Mesodermal cell (in vitro differentiated cells): ENCODE data around the gene PLXNC1.
A peak's percentile ranks its signal among the peaks of the same experiment; 100 is the strongest.

Experiments
- H3K27ac ChIP-seq: 2 replicates; pipeline ENCODE4 v1.7.0; 2013; ENCODE audit warnings: mild to moderate bottlenecking, low read depth, low read length, moderate library complexity; ENCODE audit not compliant: severe bottlenecking
- H3K36me3 ChIP-seq: 2 replicates; pipeline ENCODE4 v1.7.1; 2013; ENCODE audit warnings: mild to moderate bottlenecking, low read length, moderate library complexity; ENCODE audit not compliant: control insufficient read depth, insufficient read depth
- H3K4me1 ChIP-seq: one replicate; pipeline ENCODE4 v1.7.1; 2013; ENCODE audit warnings: mild to moderate bottlenecking, low read length; ENCODE audit not compliant: insufficient read depth, control insufficient read depth, poor library complexity, severe bottlenecking
- H3K4me3 ChIP-seq: 2 replicates; pipeline ENCODE4 v1.7.0; 2013; ENCODE audit warnings: low read length, control low read depth, mild to moderate bottlenecking; ENCODE audit not compliant: insufficient read depth, poor library complexity, severe bottlenecking; ENCODE audit errors: extremely low read depth
- H3K9me3 ChIP-seq: 2 replicates; pipeline ENCODE4 v1.7.1; 2013; ENCODE audit warnings: mild to moderate bottlenecking, low read length, moderate library complexity; ENCODE audit not compliant: control insufficient read depth
- WGBS, 2 experiments: methylation state at CpG; one replicate each; pipeline ENCODE4 v1.1.5; 2013; ENCODE audit warnings: missing lambda C conversion rate in 2 of 2; ENCODE audit not compliant: insufficient coverage in 2 of 2; 5-methylcytosine and 5-hydroxymethylcytosine counted together

PLXNC1 gene

GRCh38 chr12:94146166-94146936 is 2.0 kb upstream of the PLXNC1 start:
- 83 to 91% methylated on average over 6 of the region's 9 CpGs for WGBS, 2 experiments
- Histone ChIP-seq H3K9me3 (no peaks in the 10 kb centered on the region), H3K4me3 (no peak overlapping the region), H3K36me3 (no peaks in the 10 kb centered on the region), H3K27ac (no peak overlapping the region), H3K4me1 (no peaks in the 10 kb centered on the region)

GRCh38 chr12:94147387-94147990 is 888 bp upstream of the PLXNC1 start:
- Histone ChIP-seq H3K36me3 (no peaks in the 10 kb centered on the region), H3K9me3 (no peaks in the 10 kb centered on the region), H3K4me1 (peaks cover 7% of the 10 kb centered on the region), H3K4me3 (peak overlapping the region; percentile 48), H3K27ac (no peak overlapping the region)
- whole genome bisulfite sequencing, 2 experiments, result 51 to 69% methylated on average over 8 to 9 of the region's 13 CpGs

- Histone ChIP-seq H3K4me3 (peak overlapping the region; percentile 48), H3K27ac (no peak overlapping the region), H3K36me3 (no peaks in the 10 kb centered on the region), H3K4me1 (peaks cover 13% of the 10 kb centered on the region), H3K9me3 (no peaks in the 10 kb centered on the region)
- WGBS, 2 experiments, result 0% methylated on average over 23 to 55 of the region's 62 CpGs
Measured at GRCh38 chr12:94148739-94149118, 352 bp downstream of the PLXNC1 start.

- peaks cover 13% of the 10 kb centered on the region for H3K4me1 ChIP-seq
- H3K27ac ChIP-seq, result no peak overlapping the region
- H3K4me3 ChIP-seq, result peak overlapping the region; percentile 48
- H3K9me3 ChIP-seq, result no peaks in the 10 kb centered on the region
- 3% methylated on average over 57 to 71 of the region's 76 CpGs for WGBS, 2 experiments
- H3K36me3 ChIP-seq, result no peaks in the 10 kb centered on the region
Measured at GRCh38 chr12:94149119-94149780, 873 bp downstream of the PLXNC1 start.

GRCh38 chr12:94149781-94150239 is 1.4 kb downstream of the PLXNC1 start:
- H3K4me3 ChIP-seq, result peak overlapping the region; percentile 48

GRCh38 chr12:94150240-94151121 is 2.1 kb downstream of the PLXNC1 start:
- Histone ChIP-seq H3K4me1 (peaks cover 13% of the 10 kb centered on the region), H3K36me3 (no peaks in the 10 kb centered on the region), H3K4me3 (peak overlapping the region; percentile 48), H3K9me3 (no peaks in the 10 kb centered on the region), H3K27ac (no peak overlapping the region)
- 8 to 17% methylated on average over 26 to 31 of the region's 33 CpGs for WGBS, 2 experiments

More at GRCh38 chr12:94149781-94150239, 1.4 kb downstream of the PLXNC1 start:
- WGBS, 2 experiments, result 1 to 3% methylated on average over 27 to 32 of the region's 49 CpGs
- no peak overlapping the region for H3K27ac ChIP-seq
- no peaks in the 10 kb centered on the region for H3K9me3 ChIP-seq
- H3K4me1 ChIP-seq, result peaks cover 13% of the 10 kb centered on the region
- no peaks in the 10 kb centered on the region for H3K36me3 ChIP-seq

- Histone ChIP-seq H3K4me3 (peak overlapping the region; percentile 48), H3K9me3 (no peaks in the 10 kb centered on the region), H3K36me3 (no peaks in the 10 kb centered on the region), H3K4me1 (peaks cover 13% of the 10 kb centered on the region), H3K27ac (no peak overlapping the region)
- WGBS, 2 experiments, result 68 to 75% methylated on average over 6 to 7 of the region's 8 CpGs
Measured at GRCh38 chr12:94151582-94151981, 3.2 kb downstream of the PLXNC1 start.

GRCh38 chr12:94152292-94153078 is 4.1 kb downstream of the PLXNC1 start:
- no peak overlapping the region for H3K4me3 ChIP-seq
- 65 to 70% methylated on average over 3 of the region's 5 CpGs for WGBS, 2 experiments
- H3K27ac ChIP-seq, result no peak overlapping the region

GRCh38 chr12:94157181-94157580 is 8.8 kb downstream of the PLXNC1 start:
- H3K4me3 ChIP-seq, result no peak overlapping the region
- peaks cover 14% of the 10 kb centered on the region for H3K4me1 ChIP-seq
- no peak overlapping the region for H3K27ac ChIP-seq
- WGBS, 2 experiments, result 94 to 100% methylated on average over 1 to 3 of the region's 3 CpGs
- no peaks in the 10 kb centered on the region for H3K36me3 ChIP-seq
- no peaks in the 10 kb centered on the region for H3K9me3 ChIP-seq

More at GRCh38 chr12:94152292-94153078, 4.1 kb downstream of the PLXNC1 start:
- Histone ChIP-seq H3K4me1 (peaks cover 13% of the 10 kb centered on the region), H3K36me3 (no peaks in the 10 kb centered on the region), H3K9me3 (no peaks in the 10 kb centered on the region)
